ENCODE data around the gene KLHL1. TPM values are rescaled to one million over a fixed set of nuclear protein-coding genes. Genes with fewer than 3 reads are reported as not detected.

The KLHL1 gene
- total RNA-seq, 1 experiment from 2014 or later, result not detected

GRCh38 chr13:70054572-70054971 lies 53.7 kb downstream of the KLHL1 start:
- BruUV-seq (replicated peaks), result no TSS peak
- in situ Hi-C loops (cut with HindIII; ENCODE audit: low pct_unique_long_range_greater_than_20kb, low sequenced_read_pairs) (no loop called here), intact Hi-C loops (cut with micrococcal nuclease; ENCODE audit: unreplicated experiment) (no loop called here)
- CTCF ChIA-PET, result no interaction called here
- H3K4me1 ChIP-seq (ENCODE audit: control insufficient read depth, insufficient read depth, low read length), result no peaks in the 10 kb centered on the region
- ATAC-seq (no peak), DNase-seq (ENCODE audit: low read depth, low spot score) (no peak)
- TF ChIP-seq TCF7L2 (IDR thresholded peaks at IDR 0.05; ENCODE audit: low read depth, low read length), result no peak
- TF ChIP-seq POLR2AphosphoS5 (IDR thresholded peaks at IDR 0.05; ENCODE audit: low read depth, low read length), result no peak
- no peak for TF ChIP-seq CTCF (IDR thresholded peaks at IDR 0.05)
- no peak overlapping the region for H3K27ac ChIP-seq (ENCODE audit: low read length)
- H3K27me3 ChIP-seq (ENCODE audit: control insufficient read depth, insufficient read depth, low read length), result no peaks in the 10 kb centered on the region
- no peaks in the 10 kb centered on the region for H3K36me3 ChIP-seq (ENCODE audit: control insufficient read depth, insufficient read depth, low read length)
- no peak overlapping the region for H3K4me3 ChIP-seq (ENCODE audit: low read depth in 2 of 2, low read length in 2 of 2)
- POLR2A ChIA-PET, result no interaction called here
- 0 out of 2 replicates have a peak, but pooled peaks cover 3% of the 10 kb centered on the region for H3K9me3 ChIP-seq (ENCODE audit: control insufficient read depth, insufficient read depth, low read depth, low read length)

GRCh38 chr13:70051531-70051930 lies 56.7 kb downstream of the KLHL1 start:
- no peaks in the 10 kb centered on the region for H3K4me1 ChIP-seq (ENCODE audit: control insufficient read depth, insufficient read depth, low read length)
- POLR2A ChIA-PET, result no interaction called here
- H3K4me3 ChIP-seq (ENCODE audit: low read depth in 2 of 2, low read length in 2 of 2), result no peak overlapping the region
- TF ChIP-seq POLR2AphosphoS5 (IDR thresholded peaks at IDR 0.05; ENCODE audit: low read depth, low read length), result no peak
- no peak for TF ChIP-seq TCF7L2 (IDR thresholded peaks at IDR 0.05; ENCODE audit: low read depth, low read length)
- TF ChIP-seq SIN3A (IDR thresholded peaks at IDR 0.05; ENCODE audit: borderline replicate concordance, insufficient read depth, low read depth, low read length), result no peak
- no peak for TF ChIP-seq CTCF (IDR thresholded peaks at IDR 0.05)
- ATAC-seq (no peak), DNase-seq (ENCODE audit: low read depth, low spot score) (no peak)
- 0 out of 2 replicates have a peak, but pooled peaks cover 3% of the 10 kb centered on the region for H3K9me3 ChIP-seq (ENCODE audit: control insufficient read depth, insufficient read depth, low read depth, low read length)
- no TSS peak for BruUV-seq (replicated peaks)
- no peaks in the 10 kb centered on the region for H3K36me3 ChIP-seq (ENCODE audit: control insufficient read depth, insufficient read depth, low read length)
- H3K27ac ChIP-seq (ENCODE audit: low read length), result no peak overlapping the region
- CTCF ChIA-PET, result no interaction called here
- in situ Hi-C loops (cut with HindIII; ENCODE audit: low pct_unique_long_range_greater_than_20kb, low sequenced_read_pairs), result no loop called here
- no peaks in the 10 kb centered on the region for H3K27me3 ChIP-seq (ENCODE audit: control insufficient read depth, insufficient read depth, low read length)
- intact Hi-C loops (cut with micrococcal nuclease; ENCODE audit: unreplicated experiment), result no loop called here

GRCh38 chr13:70043685-70044084 lies 64.6 kb downstream of the KLHL1 start:
- CTCF ChIA-PET, result no interaction called here
- no peaks in the 10 kb centered on the region for H3K36me3 ChIP-seq (ENCODE audit: control insufficient read depth, insufficient read depth, low read length)
- no peaks in the 10 kb centered on the region for H3K4me1 ChIP-seq (ENCODE audit: control insufficient read depth, insufficient read depth, low read length)
- no peak for ATAC-seq
- no peaks in the 10 kb centered on the region for H3K27me3 ChIP-seq (ENCODE audit: control insufficient read depth, insufficient read depth, low read length)
- TF ChIP-seq TCF7L2 (IDR thresholded peaks at IDR 0.05; ENCODE audit: low read depth, low read length), result no peak
- TF ChIP-seq REST (IDR thresholded peaks at IDR 0.05; ENCODE audit: insufficient read depth in 1 of 2, low read depth in 2 of 2, low read length in 1 of 2), result no peak
- TF ChIP-seq CTCF (IDR thresholded peaks at IDR 0.05), result no peak
- no peak for TF ChIP-seq POLR2AphosphoS5 (IDR thresholded peaks at IDR 0.05; ENCODE audit: low read depth, low read length)
- TF ChIP-seq SIN3A (IDR thresholded peaks at IDR 0.05; ENCODE audit: borderline replicate concordance, insufficient read depth, low read depth, low read length), result no peak
- H3K9me3 ChIP-seq (ENCODE audit: control insufficient read depth, insufficient read depth, low read depth, low read length), result no peaks in the 10 kb centered on the region
- no peak for DNase-seq (ENCODE audit: low read depth, low spot score)
- H3K4me3 ChIP-seq (ENCODE audit: low read depth in 2 of 2, low read length in 2 of 2), result no peak overlapping the region
- H3K27ac ChIP-seq (ENCODE audit: low read length), result no peak overlapping the region
- in situ Hi-C loops (cut with HindIII; ENCODE audit: low pct_unique_long_range_greater_than_20kb, low sequenced_read_pairs) (no loop called here), intact Hi-C loops (cut with micrococcal nuclease; ENCODE audit: unreplicated experiment) (no loop called here)
- POLR2A ChIA-PET, result no interaction called here
- no TSS peak for BruUV-seq (replicated peaks)

Measured in Panc1 (cell line).